OCI-LY1 (cell line): ENCODE data around the gene ZFP90.

Experiments used
- H2AFZ ChIP-seq: fragments of 200-600 bp; sonication (generic), shearing (Covaris generic); 2 replicates; pipeline ENCODE4 v1.6.0; 2014; ENCODE audit warnings: antibody characterized with exemption, mild to moderate bottlenecking, low read length
- H3F3A ChIP-seq: fragments of 200-600 bp; sonication (generic), shearing (Covaris generic); 2 replicates; pipeline ENCODE4 v1.6.0; 2014; ENCODE audit warnings: mild to moderate bottlenecking, antibody characterized with exemption, low read length, moderate library complexity; ENCODE audit not compliant: insufficient read depth
- H3K27ac ChIP-seq: fragments of 200-600 bp; sonication (generic); 2 replicates; pipeline ENCODE4 v1.5.1; 2014; ENCODE audit warnings: low read length, mixed run types, mild to moderate bottlenecking, low read depth; ENCODE audit not compliant: poor library complexity, severe bottlenecking
- H3K27me3 ChIP-seq: fragments of 200-600 bp; sonication (generic); 2 replicates; pipeline ENCODE4 v1.6.0; 2014; ENCODE audit warnings: antibody characterized with exemption, mild to moderate bottlenecking, low read length, moderate library complexity; ENCODE audit not compliant: insufficient read depth
- H3K36me3 ChIP-seq: fragments of 200-600 bp; sonication (generic); 2 replicates; pipeline ENCODE4 v1.6.1; 2014; ENCODE audit warnings: mild to moderate bottlenecking, antibody characterized with exemption, low read length, moderate library complexity, mixed read lengths; ENCODE audit not compliant: insufficient read depth
- H3K4me1 ChIP-seq: fragments of 200-600 bp; sonication (generic); 2 replicates; pipeline ENCODE4 v1.5.1; 2014; ENCODE audit warnings: mild to moderate bottlenecking, low read length, moderate library complexity; ENCODE audit not compliant: insufficient read depth, severe bottlenecking
- H3K4me2 ChIP-seq: fragments of 200-600 bp; sonication (generic), shearing (Covaris generic); 2 replicates; pipeline ENCODE4 v1.6.1; 2014; ENCODE audit warnings: low read length
- H3K4me3 ChIP-seq: fragments of 200-600 bp; sonication (generic); 2 replicates; pipeline ENCODE4 v1.5.1; 2014; ENCODE audit warnings: low read length, low read depth, mild to moderate bottlenecking, mixed read lengths; ENCODE audit not compliant: poor library complexity, severe bottlenecking
- H3K79me2 ChIP-seq: fragments of 200-600 bp; shearing (Covaris generic); 2 replicates; pipeline ENCODE4 v1.6.1; 2016; ENCODE audit warnings: mixed run types, low read length, mixed read lengths; ENCODE audit not compliant: insufficient read depth
- H3K9ac ChIP-seq: fragments of 200-600 bp; sonication (generic), shearing (Covaris generic); 2 replicates; pipeline ENCODE4 v1.6.1; 2014; ENCODE audit warnings: mild to moderate bottlenecking, low read length, mixed read lengths
- H3K9me2 ChIP-seq: fragments of 200-600 bp; sonication (generic), shearing (Covaris generic); 2 replicates; pipeline ENCODE4 v1.6.1; 2014; ENCODE audit warnings: low read depth, mild to moderate bottlenecking, low read length, mixed read lengths
- H3K9me3 ChIP-seq: fragments of 200-600 bp; shearing (Covaris generic); 2 replicates; pipeline ENCODE4 v1.6.1; 2014; ENCODE audit warnings: low read length, mixed read lengths
- H4K20me1 ChIP-seq: fragments of 200-600 bp; sonication (generic), shearing (Covaris generic); 2 replicates; pipeline ENCODE4 v1.6.0; 2016; ENCODE audit warnings: mild to moderate bottlenecking, low read length; ENCODE audit not compliant: insufficient read depth
- EZH2 ChIP-seq: fragments of 200-600 bp; sonication (generic), shearing (Covaris generic); IDR thresholded peaks from 2 replicates; pipeline ENCODE4 v1.8.0; 2017; ENCODE audit warnings: borderline replicate concordance, mixed run types, mild to moderate bottlenecking, antibody characterized with exemption, low read length, moderate library complexity, mixed read lengths
- TF ChIP-seq, protein P1 (sequence below): fragments of 200-600 bp; sonication (generic), shearing (Covaris generic); IDR thresholded peaks from 2 replicates; pipeline ENCODE4 v1.5.1; 2017; ENCODE audit warnings: mild to moderate bottlenecking, antibody characterized with exemption, low read length, moderate library complexity, mixed read lengths

The ZFP90 gene

GRCh38 chr16:68503334-68503733 lies 35.8 kb upstream of the ZFP90 start:
- TF ChIP-seq, protein P1, sequence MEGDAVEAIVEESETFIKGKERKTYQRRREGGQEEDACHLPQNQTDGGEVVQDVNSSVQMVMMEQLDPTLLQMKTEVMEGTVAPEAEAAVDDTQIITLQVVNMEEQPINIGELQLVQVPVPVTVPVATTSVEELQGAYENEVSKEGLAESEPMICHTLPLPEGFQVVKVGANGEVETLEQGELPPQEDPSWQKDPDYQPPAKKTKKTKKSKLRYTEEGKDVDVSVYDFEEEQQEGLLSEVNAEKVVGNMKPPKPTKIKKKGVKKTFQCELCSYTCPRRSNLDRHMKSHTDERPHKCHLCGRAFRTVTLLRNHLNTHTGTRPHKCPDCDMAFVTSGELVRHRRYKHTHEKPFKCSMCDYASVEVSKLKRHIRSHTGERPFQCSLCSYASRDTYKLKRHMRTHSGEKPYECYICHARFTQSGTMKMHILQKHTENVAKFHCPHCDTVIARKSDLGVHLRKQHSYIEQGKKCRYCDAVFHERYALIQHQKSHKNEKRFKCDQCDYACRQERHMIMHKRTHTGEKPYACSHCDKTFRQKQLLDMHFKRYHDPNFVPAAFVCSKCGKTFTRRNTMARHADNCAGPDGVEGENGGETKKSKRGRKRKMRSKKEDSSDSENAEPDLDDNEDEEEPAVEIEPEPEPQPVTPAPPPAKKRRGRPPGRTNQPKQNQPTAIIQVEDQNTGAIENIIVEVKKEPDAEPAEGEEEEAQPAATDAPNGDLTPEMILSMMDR: no peak
- peaks cover 7% of the 10 kb centered on the region; the same call in 1 of the 2 replicates for H3K27me3 ChIP-seq
- H3F3A ChIP-seq: no peaks in the 10 kb centered on the region
- H2AFZ ChIP-seq: no peak overlapping the region
- H3K4me1 ChIP-seq: no peaks in the 10 kb centered on the region
- H3K27ac ChIP-seq: no peak overlapping the region
- no peak overlapping the region for H3K9ac ChIP-seq
- no peaks in the 10 kb centered on the region for H3K9me2 ChIP-seq
- H3K36me3 ChIP-seq: no peaks in the 10 kb centered on the region
- no peaks in the 10 kb centered on the region for H3K79me2 ChIP-seq
- no peak overlapping the region for H3K4me2 ChIP-seq
- H4K20me1 ChIP-seq: no peaks in the 10 kb centered on the region
- H3K9me3 ChIP-seq: no peaks in the 10 kb centered on the region
- H3K4me3 ChIP-seq: no peak overlapping the region

DNA sequence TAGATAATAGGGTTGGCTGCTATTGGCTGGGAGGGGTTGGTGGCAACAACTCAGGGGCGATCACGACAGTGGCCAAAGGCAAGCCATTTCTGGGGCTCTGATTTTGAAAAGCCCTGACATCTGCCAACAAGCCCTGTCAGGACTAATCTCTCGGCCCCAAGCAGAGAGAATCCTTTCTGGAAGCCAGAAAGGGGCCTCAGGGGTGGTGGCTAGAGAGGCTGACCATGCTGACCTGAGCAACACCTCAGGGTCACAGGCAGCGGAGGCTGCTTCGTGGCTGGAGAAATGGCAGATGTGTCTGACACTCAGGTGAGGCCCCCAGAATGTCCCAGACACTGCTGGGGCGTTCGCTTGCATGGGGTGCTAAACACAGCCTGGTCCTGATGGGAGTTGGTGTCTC lies 35.0 kb upstream of the ZFP90 start:
- H3K4me2 ChIP-seq: no peak overlapping the region
- no peaks in the 10 kb centered on the region for H3K4me1 ChIP-seq
- H3F3A ChIP-seq: no peaks in the 10 kb centered on the region
- no peak overlapping the region for H3K9ac ChIP-seq
- TF ChIP-seq, protein P1: no peak
- no peak for TF ChIP-seq EZH2
- no peaks in the 10 kb centered on the region for H3K9me3 ChIP-seq
- no peaks in the 10 kb centered on the region for H3K36me3 ChIP-seq
- no peaks in the 10 kb centered on the region for H3K9me2 ChIP-seq
- no peak overlapping the region for H3K4me3 ChIP-seq
- peaks cover 7% of the 10 kb centered on the region; the same call in 1 of the 2 replicates for H3K27me3 ChIP-seq
- no peak overlapping the region for H3K27ac ChIP-seq
- no peaks in the 10 kb centered on the region for H3K79me2 ChIP-seq
- no peaks in the 10 kb centered on the region for H4K20me1 ChIP-seq
- no peak overlapping the region for H2AFZ ChIP-seq

DNA sequence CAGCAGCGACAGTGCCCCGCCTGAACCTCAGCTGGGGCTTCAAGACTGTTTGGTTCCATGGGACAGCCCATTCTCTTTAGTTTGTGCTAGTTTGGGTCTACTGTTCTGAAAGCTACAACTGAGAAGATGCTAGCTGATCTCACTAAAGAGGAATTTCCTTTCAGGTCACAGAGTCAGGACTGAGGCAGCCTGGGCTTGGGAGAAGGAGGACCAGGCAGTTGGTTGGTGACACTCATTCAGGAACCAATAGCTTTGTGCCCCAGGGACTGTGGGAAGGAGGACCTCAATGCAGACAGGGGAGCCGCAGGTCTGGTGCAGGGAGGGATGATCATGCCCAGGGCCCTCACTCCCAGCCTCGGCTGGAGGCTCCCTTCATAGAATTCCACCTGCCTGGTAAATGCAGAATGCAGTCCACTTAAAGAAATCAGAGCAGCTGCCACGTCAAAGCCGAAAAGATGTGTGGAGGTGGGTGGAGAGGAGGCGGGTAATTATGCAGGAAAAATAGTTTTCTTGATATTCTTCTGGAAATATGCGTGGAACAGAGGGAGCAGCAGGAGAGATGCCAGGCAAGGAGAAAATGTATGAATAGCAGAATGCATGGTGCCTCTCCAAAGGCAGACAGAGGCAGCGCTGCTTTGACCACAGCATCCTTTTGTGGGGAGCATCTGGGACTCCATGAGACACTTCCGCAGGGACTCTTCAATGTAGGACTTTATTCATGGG lies 32.6 kb upstream of the ZFP90 start:
- no peaks in the 10 kb centered on the region for H3K36me3 ChIP-seq
- H3K4me2 ChIP-seq: no peak overlapping the region
- H3K4me3 ChIP-seq: no peak overlapping the region
- no peaks in the 10 kb centered on the region for H3K9me2 ChIP-seq
- no peaks in the 10 kb centered on the region for H3K9me3 ChIP-seq
- H3K79me2 ChIP-seq: no peaks in the 10 kb centered on the region
- H3K27me3 ChIP-seq: peaks cover 3% of the 10 kb centered on the region; the same call in 1 of the 2 replicates
- TF ChIP-seq, protein P1: no peak
- no peaks in the 10 kb centered on the region for H4K20me1 ChIP-seq
- no peak overlapping the region for H2AFZ ChIP-seq
- no peaks in the 10 kb centered on the region for H3F3A ChIP-seq
- H3K27ac ChIP-seq: no peak overlapping the region
- H3K4me1 ChIP-seq: no peaks in the 10 kb centered on the region
- H3K9ac ChIP-seq: no peak overlapping the region
